MV-4-11 (cell line): Measurements from ENCODE around the gene PTTG1IP.
"Not testable (repeated sequence)": the region's sequence is repeated elsewhere in the genome, so short reads cannot be mapped to it uniquely, and the experiment has no call there.

Experiments
- DNase-seq: peaks from one replicate; lab custom pipeline; 2025; lab: John Stamatoyannopoulos, UW

Gene PTTG1IP

GRCh38 chr21:44880405-44881197 lies 7.1 kb upstream of the PTTG1IP start:
- peak; percentile 100 for DNase-seq

- DNase-seq: not testable (repeated sequence)
Measured at GRCh38 chr21:44879238-44879637, 5.7 kb upstream of the PTTG1IP start.

- peak; percentile 98 for DNase-seq
Measured at GRCh38 chr21:44878053-44878982, 4.8 kb upstream of the PTTG1IP start.

GRCh38 chr21:44876849-44877575 lies 3.5 kb upstream of the PTTG1IP start:
- DNase-seq: no peak

GRCh38 chr21:44875316-44875700 lies 1.8 kb upstream of the PTTG1IP start:
- peak; percentile 63 for DNase-seq

GRCh38 chr21:44874497-44875315 lies 1.2 kb upstream of the PTTG1IP start:
- peak; percentile 69 for DNase-seq

- DNase-seq: no peak
Measured at GRCh38 chr21:44874240-44874496, 678 bp upstream of the PTTG1IP start.

- no peak for DNase-seq
Measured at GRCh38 chr21:44872649-44873355, 688 bp downstream of the PTTG1IP start.

- DNase-seq: no peak
Measured at GRCh38 chr21:44872323-44872648, 1.2 kb downstream of the PTTG1IP start.

GRCh38 chr21:44871576-44872269 lies 1.8 kb downstream of the PTTG1IP start:
- DNase-seq: peak; percentile 46

- DNase-seq: no peak
Measured at GRCh38 chr21:44870748-44871495, 2.6 kb downstream of the PTTG1IP start.

- DNase-seq: peak; percentile 35
Measured at GRCh38 chr21:44869781-44870747, 3.4 kb downstream of the PTTG1IP start.

- DNase-seq: no peak
Measured at GRCh38 chr21:44868707-44869106, 4.8 kb downstream of the PTTG1IP start.

- DNase-seq: no peak
Measured at GRCh38 chr21:44867999-44868700, 5.3 kb downstream of the PTTG1IP start.

- no peak for DNase-seq
Measured at GRCh38 chr21:44867464-44867863, 6.0 kb downstream of the PTTG1IP start.

- DNase-seq: peak; percentile 18
Measured at GRCh38 chr21:44866780-44867179, 6.7 kb downstream of the PTTG1IP start.

GRCh38 chr21:44865561-44866280 lies 7.8 kb downstream of the PTTG1IP start:
- DNase-seq: peak; percentile 95
